Amniotic epithelial cell (primary cell): ENCODE measurements around the gene FHDC1.

ENCODE experiments used
- DNase-seq: peaks from one replicate; pipeline ENCODE4 v3.0.0-alpha.2; 2010; ENCODE audit warnings: low read depth

FHDC1 gene

DNA sequence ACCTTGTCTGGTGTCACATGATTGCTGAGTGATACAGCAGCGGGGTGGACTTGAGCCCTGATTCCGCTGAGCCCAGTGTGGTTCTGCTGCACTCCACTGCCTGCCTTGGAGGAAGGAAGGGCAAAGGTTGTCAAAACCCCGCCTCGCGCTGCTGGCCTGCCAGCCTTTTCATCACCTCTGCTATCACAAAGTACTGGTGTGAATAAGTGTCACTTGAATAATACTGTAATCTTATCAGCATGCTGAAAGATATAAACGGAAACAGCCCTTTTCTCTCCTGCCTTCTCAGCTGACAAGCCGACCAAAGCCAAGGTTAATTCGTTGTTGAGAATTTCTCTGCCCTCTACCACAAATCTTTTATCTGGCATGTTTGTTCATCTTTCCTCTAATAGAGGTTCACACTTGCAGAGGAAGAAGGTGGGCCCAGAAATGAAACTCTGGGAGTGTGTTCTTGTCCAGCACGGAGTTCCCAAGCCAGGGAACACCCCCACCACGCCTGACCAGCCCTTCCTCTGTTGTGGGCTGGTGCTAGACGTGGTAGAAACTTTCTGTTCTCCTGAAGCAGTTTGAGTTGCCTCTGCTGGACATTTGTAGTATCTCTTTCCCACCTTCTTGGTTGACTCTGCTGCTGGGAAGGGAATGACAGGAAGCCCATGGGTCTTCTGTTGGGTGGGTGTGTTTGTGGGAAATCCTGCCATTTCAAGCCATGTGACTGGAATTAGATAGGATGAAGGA lies 21.5 kb downstream of the FHDC1 start:
- DNase-seq: peak; percentile 68

- DNase-seq: no peak
Observed at GRCh38 chr4:152959080-152959479, 23.0 kb downstream of the FHDC1 start.

DNA sequence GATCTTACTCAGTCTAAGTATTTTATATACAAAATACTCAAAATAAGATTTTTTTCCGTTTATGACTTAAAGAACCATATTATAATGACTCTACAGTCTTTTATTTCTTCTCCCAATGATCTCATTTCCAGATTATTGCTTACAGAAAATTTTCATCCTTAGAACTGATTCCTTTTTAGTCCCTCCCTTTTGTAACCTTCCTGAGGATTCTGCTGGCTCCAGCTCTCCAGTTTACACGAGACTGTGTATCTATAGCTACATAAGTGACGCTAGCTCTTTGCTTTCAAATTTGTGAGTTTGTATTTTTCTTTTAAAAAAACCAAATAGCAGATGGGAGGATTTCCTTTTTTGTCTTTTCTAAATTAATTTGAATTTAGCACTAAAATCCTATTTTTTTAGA lies 24.0 kb downstream of the FHDC1 start:
- DNase-seq: no peak

DNA sequence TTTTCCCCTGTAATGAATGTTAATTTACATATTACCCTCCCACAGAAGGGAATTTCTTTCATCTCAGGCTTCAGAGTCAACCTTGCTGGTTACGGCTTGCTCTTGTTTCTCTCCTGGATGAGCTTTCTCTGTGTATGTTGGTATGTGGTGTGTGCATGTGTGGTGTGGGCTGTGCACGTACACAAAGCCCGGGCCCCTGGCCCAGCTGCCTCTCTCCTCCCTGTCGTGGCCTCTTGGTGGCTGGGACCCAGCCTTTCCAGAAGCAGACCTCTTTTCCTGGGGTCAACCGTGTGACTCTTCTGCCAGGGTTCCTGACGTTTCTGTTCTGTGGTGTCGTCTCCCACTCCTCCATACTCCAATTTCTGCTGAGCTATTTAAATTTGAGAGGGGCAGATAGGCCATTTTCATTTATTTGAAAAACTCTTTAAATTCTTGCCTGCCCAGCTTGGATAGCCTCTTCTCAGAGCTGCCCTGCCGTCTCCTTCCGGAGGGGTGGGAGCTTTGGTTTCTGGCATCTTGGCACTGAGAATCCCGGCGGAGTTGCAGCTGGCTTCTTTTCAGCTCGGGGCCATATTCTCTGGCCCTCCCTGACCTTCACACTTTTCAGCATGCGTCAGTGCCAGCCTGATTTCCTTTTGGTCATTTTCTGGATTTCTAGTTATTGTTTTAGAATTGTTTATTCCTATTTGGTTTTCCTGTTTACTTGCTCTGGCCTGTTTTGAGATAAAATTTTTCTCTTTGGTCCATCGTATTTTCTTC lies 25.1 kb downstream of the FHDC1 start:
- no peak for DNase-seq

DNA sequence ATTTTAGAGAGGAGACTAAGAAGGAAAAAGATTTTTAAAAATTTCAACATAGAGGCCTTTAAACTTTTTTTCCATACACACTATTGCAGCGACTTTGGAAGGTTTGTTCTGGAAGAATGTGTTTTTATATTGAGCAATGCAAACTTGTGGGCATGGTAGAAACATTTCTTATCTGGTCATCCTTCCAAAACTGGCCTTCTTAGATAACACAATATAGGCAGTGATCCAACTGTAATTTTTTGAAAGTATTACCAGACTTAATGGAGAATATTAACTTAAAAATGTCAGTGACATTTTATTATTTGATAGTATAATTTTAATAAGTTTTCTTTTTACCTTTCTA lies 25.6 kb downstream of the FHDC1 start:
- DNase-seq: peak; percentile 87

DNA sequence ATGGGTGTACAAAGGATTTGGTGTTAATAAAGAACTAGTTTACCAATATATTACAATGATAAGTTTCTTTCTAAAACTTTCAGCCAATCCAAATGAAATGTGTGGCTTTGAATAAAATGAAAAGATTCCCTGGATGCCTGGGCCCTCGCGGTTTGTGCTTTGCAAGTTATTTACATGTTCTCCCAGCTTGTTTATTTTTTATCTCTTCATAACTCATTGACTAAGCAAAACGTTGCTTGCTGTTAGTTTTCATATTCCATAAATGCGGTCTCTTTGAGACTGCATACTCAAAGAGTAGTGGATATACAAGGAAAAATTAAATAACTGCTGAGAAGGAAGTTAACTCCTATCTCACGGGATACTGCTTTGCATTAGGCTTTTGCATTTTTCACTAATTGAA lies 26.0 kb downstream of the FHDC1 start:
- peak; percentile 63 for DNase-seq

DNA sequence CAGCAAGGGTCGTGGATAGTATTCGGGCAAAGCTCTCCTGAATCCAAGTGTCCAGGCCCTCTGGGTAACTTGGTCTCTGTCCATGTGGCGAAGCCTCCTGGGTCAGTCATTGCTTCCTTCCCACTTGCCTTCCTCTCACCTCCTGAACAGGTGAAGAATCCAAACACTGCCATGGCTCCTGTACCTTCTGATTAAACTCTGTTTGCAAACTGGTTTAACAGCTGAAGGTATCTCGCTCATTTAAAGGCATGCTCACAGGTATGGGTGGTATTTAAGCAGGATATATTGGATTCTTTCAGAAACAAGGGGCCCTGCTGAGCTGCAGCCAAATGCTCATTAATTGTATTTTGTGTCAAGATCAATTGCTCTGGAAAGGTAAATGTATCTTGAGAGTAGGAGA lies 28.2 kb downstream of the FHDC1 start:
- DNase-seq: no peak

- DNase-seq: no peak
Observed at GRCh38 chr4:152965611-152966010, 29.5 kb downstream of the FHDC1 start.

GRCh38 chr4:152967907-152968306 lies 31.8 kb downstream of the FHDC1 start:
- no peak for DNase-seq

- DNase-seq: peak; percentile 47
Observed at GRCh38 chr4:152968806-152969394, 32.8 kb downstream of the FHDC1 start.

GRCh38 chr4:152970102-152970820 lies 34.1 kb downstream of the FHDC1 start:
- DNase-seq: peak; percentile 76

DNA sequence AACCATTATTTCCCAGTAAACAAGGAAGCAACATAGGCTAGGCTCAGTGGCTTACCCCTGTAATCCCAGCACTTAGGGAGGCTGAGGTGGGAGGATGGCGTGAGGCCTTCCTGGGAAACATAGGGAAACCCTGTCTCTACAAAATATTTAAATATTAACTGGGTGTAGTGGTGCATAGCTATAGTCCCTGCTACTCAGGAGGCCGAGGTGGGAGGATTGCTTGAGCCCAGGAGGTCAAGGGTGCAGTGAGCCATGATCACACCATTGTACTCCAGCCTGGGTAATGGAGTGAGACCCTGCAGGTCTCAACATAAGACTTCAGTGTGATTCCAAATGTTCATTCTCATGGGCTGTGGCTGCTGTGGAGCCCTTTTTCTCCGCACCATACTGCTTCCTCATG lies 34.9 kb downstream of the FHDC1 start:
- no peak for DNase-seq

DNA sequence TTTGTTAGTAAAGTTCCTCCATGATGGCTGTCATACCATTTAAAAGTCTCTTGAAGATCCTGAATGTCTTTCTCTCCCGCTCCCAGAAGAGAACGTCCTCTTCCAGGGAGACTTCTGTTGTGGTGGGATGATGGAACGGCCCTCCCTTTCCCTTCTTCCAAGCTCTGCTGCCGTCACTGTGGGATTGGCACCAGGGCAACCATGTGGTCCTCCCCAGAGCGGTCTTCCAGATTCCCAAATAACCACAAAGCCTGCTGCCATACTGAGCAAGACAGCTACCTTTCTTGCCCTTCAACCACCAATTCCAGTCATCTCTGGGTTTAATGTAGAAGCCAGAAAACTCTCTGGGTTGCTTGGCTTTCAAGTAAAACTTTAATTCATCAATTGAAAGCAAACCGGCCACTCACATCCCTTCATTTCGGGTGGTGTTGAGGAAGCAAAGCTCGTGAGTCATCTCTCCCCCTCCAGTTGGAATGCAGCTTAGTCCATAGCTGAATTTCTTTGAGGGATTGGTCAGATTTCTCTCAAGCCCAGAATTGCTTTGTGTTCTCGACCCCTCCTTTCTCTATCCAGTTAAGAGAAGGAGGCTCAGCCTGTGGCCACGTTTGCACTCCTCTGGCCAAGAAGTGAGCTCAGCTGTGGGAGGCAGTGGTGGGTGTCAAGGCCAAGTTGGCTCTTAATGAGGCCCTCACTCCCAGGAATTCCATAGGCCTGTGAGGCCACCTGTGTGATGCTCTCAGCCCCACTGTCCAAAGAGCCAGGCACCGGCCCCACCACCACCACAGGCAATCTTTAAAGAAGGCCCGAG lies 36.9 kb downstream of the FHDC1 start:
- DNase-seq: peak; percentile 99

GRCh38 chr4:152973629-152974467 lies 37.7 kb downstream of the FHDC1 start:
- no peak for DNase-seq

DNA sequence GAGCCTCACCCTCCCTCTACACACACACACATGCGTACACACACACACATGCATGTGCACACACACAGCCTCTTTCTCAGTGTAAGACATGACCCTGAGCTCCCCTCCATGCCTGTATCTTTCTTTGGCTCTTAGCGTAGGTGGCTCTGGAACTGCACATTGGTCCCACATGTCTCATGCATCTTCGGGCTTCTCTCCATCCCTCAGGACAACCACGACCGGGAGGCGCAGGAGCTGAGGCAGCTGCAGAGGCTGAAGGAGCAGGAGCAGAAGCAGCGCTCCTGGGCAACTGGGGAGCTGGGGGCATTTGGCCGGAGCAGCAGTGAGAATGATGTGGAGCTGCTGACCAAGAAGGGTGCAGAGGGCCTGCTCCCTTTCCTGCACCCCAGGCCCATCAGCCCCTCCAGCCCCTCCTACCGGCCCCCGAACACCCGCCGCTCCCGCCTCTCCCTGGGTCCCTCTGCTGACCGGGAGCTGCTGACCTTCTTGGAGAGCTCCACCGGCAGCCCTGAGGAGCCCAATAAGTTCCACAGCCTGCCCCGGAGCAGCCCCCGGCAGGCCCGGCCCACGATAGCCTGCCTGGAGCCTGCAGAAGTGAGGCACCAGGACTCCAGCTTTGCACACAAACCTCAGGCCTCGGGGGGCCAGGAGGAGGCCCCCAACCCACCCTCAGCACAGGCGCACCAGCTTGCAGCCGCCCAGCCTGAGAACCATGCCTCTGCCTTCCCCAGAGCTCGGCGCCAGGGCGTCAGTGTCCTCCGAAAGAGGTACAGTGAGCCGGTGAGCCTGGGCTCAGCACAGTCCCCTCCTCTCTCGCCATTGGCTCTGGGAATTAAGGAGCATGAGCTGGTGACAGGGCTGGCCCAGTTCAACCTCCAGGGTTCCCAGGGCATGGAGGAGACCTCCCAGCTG lies 38.6 kb downstream of the FHDC1 start:
- no peak for DNase-seq

DNA sequence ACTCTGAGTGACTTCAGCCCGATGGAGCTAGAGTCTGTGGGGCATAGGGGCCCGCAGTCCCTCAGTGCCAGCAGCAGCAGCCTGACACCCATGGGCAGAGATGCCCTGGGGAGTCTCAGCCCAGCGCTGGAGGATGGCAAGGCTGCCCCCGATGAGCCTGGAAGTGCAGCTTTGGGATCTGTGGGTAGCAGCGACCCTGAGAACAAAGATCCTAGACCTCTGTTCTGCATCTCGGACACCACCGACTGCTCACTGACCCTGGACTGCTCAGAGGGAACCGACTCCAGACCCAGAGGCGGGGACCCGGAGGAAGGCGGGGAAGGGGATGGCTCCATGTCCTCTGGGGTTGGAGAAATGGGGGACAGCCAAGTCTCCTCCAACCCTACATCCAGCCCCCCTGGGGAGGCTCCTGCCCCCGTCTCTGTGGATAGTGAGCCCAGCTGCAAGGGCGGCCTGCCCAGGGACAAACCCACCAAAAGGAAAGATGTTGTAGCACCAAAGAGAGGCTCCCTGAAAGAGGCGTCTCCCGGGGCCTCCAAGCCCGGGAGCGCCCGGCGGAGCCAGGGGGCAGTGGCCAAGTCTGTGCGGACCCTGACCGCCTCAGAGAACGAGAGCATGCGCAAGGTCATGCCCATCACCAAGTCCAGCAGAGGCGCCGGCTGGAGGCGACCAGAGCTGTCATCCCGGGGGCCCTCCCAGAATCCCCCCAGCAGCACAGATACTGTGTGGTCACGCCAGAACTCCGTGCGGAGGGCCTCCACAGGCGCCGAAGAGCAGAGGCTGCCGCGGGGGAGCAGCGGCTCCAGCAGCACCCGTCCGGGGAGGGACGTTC lies 39.5 kb downstream of the FHDC1 start:
- no peak for DNase-seq

DNA sequence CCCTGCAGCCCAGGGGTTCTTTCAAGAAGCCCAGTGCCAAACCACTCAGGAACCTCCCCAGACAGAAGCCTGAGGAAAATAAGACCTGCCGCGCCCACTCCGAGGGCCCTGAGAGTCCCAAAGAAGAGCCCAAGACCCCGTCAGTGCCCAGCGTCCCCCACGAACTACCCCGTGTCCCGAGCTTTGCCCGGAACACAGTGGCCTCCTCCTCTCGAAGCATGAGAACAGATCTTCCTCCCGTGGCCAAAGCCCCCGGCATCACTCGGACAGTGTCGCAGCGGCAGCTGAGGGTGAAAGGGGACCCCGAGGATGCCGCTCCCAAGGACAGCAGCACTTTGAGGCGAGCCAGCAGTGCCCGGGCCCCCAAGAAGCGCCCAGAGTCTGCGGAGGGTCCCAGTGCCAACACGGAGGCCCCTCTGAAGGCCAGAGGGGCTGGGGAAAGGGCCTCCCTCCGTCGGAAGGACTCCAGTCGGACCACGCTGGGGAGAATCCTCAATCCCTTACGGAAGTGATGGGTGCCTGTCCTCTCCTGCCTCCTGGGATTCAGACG lies 40.2 kb downstream of the FHDC1 start:
- DNase-seq: no peak

DNA sequence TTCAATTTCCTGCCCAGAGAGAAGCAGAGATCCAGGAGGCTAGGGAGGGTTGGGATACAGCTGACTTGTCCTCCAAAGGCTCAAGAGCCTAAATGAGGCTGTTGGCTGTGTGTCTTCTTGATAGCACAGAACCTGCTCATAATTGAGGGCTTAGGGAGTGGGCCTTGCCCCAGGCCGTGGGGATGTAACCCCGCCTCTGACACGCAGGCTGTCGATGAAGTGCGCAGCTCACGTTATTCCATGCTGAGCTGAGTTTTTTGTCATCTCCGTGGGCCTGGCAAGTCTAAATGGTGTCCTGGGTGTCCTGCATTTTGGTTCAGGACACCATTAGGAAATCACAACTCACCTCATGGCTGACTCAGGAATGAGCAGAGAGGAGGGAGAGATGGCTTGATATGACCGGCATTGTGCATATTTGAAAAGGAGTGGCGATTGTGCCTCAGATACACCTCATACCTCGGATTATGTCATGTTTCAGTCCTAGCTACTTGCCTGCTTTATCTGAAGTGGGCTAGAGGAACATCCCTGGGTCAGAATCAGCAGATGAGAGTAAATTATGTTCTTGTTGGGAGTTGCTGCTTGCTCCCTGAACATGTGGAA lies 43.7 kb downstream of the FHDC1 start:
- DNase-seq: no peak
